Vagina (tissue), 2 donors: ENCODE data around the gene ADCY5. TPM values are rescaled to one million over a fixed set of nuclear protein-coding genes. Genes with fewer than 3 reads are reported as not detected.

ENCODE experiments used
- DNase-seq, 2 donors: peaks; one replicate each; pipeline ENCODE4 v3.0.0-alpha.2; 2017; ENCODE audit errors: extremely low spot score in 2 of 2
- H3K27ac ChIP-seq: fragments of 200-600 bp; sonication (generic); one replicate; pipeline ENCODE4 v1.5.1; 2019
- H3K27me3 ChIP-seq: fragments of 200-600 bp; sonication (generic); one replicate; pipeline ENCODE4 v1.5.1; 2019
- H3K36me3 ChIP-seq, 2 donors: fragments of 200-600 bp; sonication (generic); one replicate each; pipeline ENCODE4 v1.5.1; 2017 to 2019
- H3K4me1 ChIP-seq: fragments of 200-600 bp; sonication (generic); one replicate; pipeline ENCODE4 v1.5.1; 2019
- H3K4me3 ChIP-seq, 2 donors: fragments of 200-600 bp; sonication (generic); 1 replicate in 1 of 2; 2 replicates in 1 of 2; pipeline ENCODE4 v1.5.1; 2016 to 2019
- H3K9me3 ChIP-seq: fragments of 200-600 bp; sonication (generic); one replicate; pipeline ENCODE4 v1.5.1; 2019
- CTCF ChIP-seq, 3 experiments: fragments of 450-650 bp in 2 of 3; fragments of 200-600 bp in 1 of 3; sonication (generic) in 1 of 3; IDR thresholded peaks; one replicate each; pipeline ENCODE4 v1.5.1; 2017 to 2019; ENCODE audit warnings: antibody characterized with exemption in 3 of 3, mild to moderate bottlenecking in 2 of 3, moderate library complexity in 2 of 3
- POLR2A ChIP-seq, 2 donors: fragments of 450-650 bp; IDR thresholded peaks; one replicate each; pipeline ENCODE4 v1.6.1; 2017; ENCODE audit warnings: antibody characterized with exemption in 2 of 2, mild to moderate bottlenecking in 2 of 2, moderate library complexity in 2 of 2
- POLR2AphosphoS5 ChIP-seq, 2 donors: sonication (generic); formaldehyde crosslinking; IDR thresholded peaks; one replicate each; pipeline ENCODE4 v1.9.0; 2017; ENCODE audit warnings: antibody characterized with exemption in 2 of 2, mild to moderate bottlenecking in 2 of 2, low read depth in 1 of 2; ENCODE audit not compliant: insufficient read depth in 1 of 2
- intact Hi-C: fragments of 100-400 bp; cut with DNase I; formaldehyde crosslinking; loops from one replicate; pipeline ENCODE4 v1.15.1; 2023
- total RNA-seq: library from RNA; depleted of rRNA; stranded (reverse); fragments of >200 nt; gene quantifications from one replicate; pipeline ENCODE4 v1.2.3, GENCODE V29; 2016

ADCY5 gene
- total RNA-seq, 1 donor from 2014 or later, result 16.7 TPM

- no peak for DNase-seq
- intact Hi-C loops, result no loop called here
- Histone ChIP-seq H3K4me3 (no peak overlapping the region), H3K4me1 (peaks cover 13% of the 10 kb centered on the region), H3K36me3 (no peaks in the 10 kb centered on the region), H3K27ac (no peak overlapping the region), H3K27me3 (no peaks in the 10 kb centered on the region), H3K9me3 (no peaks in the 10 kb centered on the region)
- no peak for TF ChIP-seq POLR2AphosphoS5 (IDR thresholded peaks at IDR 0.05; ENCODE audit: insufficient read depth in 1 of 2, low read depth in 1 of 2)
Measured at GRCh38 chr3:123430266-123430665, 18.6 kb downstream of the ADCY5 start.

- H3K27me3 ChIP-seq, result no peaks in the 10 kb centered on the region
- no peaks in the 10 kb centered on the region for H3K9me3 ChIP-seq
- no peak overlapping the region for H3K4me3 ChIP-seq
- H3K27ac ChIP-seq, result no peak overlapping the region
- no peak for TF ChIP-seq POLR2A (IDR thresholded peaks at IDR 0.05)
- TF ChIP-seq CTCF (IDR thresholded peaks at IDR 0.05), result no peak
- DNase-seq, result no peak
- intact Hi-C loops, result no loop called here
- H3K36me3 ChIP-seq, result no peaks in the 10 kb centered on the region
- H3K4me1 ChIP-seq, result peaks cover 20% of the 10 kb centered on the region
Measured at GRCh38 chr3:123429362-123430125, 19.3 kb downstream of the ADCY5 start.

DNA sequence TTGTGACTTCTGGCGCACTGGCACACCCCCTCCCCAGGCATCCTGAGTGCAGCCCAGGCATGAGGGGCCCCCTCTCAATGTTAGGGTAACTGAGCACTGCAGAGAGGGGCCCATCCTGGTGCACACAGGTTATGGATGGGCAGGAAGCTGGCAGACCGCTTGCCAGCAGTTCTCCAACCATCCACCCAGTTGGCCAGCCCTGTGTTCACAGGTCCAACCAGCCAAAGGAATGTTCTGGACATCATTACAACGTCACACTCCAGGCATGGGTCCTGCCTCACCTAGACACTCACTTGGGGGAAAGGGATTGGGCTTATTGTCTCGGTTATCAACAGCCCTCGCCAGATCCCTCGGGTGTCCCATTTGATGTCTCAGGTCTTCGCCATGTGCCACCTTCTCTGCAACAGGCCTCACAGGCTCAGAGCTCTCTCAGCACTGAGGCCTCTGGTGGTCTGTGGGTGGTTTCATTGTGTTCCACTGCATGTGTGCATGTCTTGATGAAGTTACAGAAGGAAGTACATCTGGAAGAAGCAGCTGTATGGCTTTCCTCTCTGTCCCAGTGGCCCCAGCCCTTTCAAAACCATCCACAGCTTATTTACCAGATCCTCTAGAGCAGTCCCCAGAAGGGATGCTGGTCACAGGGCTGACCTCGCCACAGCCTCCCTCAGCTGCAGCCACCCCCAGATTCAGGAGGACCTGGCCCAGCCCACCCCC, 23.7 kb downstream of the ADCY5 start:
- TF ChIP-seq POLR2AphosphoS5 (IDR thresholded peaks at IDR 0.05; ENCODE audit: insufficient read depth in 1 of 2, low read depth in 1 of 2) (no peak), POLR2A (IDR thresholded peaks at IDR 0.05) (no peak), CTCF (IDR thresholded peaks at IDR 0.05) (no peak)
- Histone ChIP-seq H3K4me1 (peaks cover 20% of the 10 kb centered on the region), H3K4me3 (no peak overlapping the region), H3K9me3 (no peaks in the 10 kb centered on the region), H3K36me3 (no peaks in the 10 kb centered on the region), H3K27ac (no peak overlapping the region), H3K27me3 (no peaks in the 10 kb centered on the region)
- no peak for DNase-seq
- intact Hi-C loops, result no loop called here

DNA sequence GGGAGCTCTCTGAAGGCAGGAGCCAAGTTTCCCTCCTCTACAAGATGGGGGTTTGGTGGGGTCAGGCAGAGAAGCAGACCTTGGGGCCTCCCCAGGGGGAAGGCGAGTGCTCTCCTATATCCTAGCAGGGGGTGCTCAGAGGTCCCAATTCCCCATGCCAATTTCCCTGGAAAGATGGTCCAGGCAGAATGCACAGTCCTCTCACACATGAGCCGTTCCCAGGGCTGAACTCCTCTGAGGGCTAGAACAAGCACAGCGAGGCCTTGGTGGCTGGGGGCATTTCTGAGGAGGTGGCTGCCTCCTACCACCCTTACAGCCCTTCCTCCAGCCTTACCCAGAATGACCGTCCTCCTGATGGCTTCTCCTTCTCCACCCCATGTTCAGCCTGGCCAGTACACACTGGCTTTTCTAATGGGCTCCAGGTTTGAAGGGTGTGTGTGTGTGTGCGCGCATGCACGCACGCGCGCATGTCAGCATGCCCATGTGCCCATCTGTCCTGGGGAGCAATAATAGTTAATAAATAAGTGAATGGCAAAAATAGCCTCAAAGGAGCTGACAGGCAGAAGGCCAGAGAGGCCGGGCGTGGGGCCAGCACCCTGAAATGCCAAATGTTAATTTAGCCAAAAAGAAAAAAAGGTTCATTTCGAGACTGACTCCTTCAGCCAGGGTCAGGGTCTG, 24.4 kb downstream of the ADCY5 start:
- no peak overlapping the region for H3K4me3 ChIP-seq

GRCh38 chr3:123423806-123424205, 25.1 kb downstream of the ADCY5 start:
- TF ChIP-seq POLR2A (IDR thresholded peaks at IDR 0.05), result no peak
- TF ChIP-seq CTCF (IDR thresholded peaks at IDR 0.05), result no peak
- TF ChIP-seq POLR2AphosphoS5 (IDR thresholded peaks at IDR 0.05; ENCODE audit: insufficient read depth in 1 of 2, low read depth in 1 of 2), result no peak
- peaks cover 20% of the 10 kb centered on the region for H3K4me1 ChIP-seq
- H3K27ac ChIP-seq, result peak overlapping the region; percentile 12
- H3K4me3 ChIP-seq, result no peak overlapping the region
- no peaks in the 10 kb centered on the region for H3K9me3 ChIP-seq
- DNase-seq, result no peak
- intact Hi-C loops, result no loop called here
- H3K27me3 ChIP-seq, result no peaks in the 10 kb centered on the region
- H3K36me3 ChIP-seq, result no peaks in the 10 kb centered on the region

More for the DNA sequence above, 24.4 kb downstream of the ADCY5 start:
- Histone ChIP-seq H3K36me3 (no peaks in the 10 kb centered on the region), H3K27ac (peak overlapping the region; percentile 12), H3K27me3 (no peaks in the 10 kb centered on the region), H3K4me1 (peaks cover 20% of the 10 kb centered on the region), H3K9me3 (no peaks in the 10 kb centered on the region)
- DNase-seq, result no peak
- no peak for TF ChIP-seq POLR2AphosphoS5 (IDR thresholded peaks at IDR 0.05; ENCODE audit: insufficient read depth in 1 of 2, low read depth in 1 of 2)
- intact Hi-C loops, result no loop called here
